ENCODE data around the gene HLF. TPM values are rescaled to one million over a fixed set of nuclear protein-coding genes. Genes with fewer than 3 reads are reported as not detected.

HLF gene
- total and polyA plus RNA-seq, 2 experiments from 2014 or later, result 0.28 TPM; not detected in 1

GRCh38 chr17:55316499-55316898 is 51.7 kb downstream of the HLF start:
- no peak for ATAC-seq
- Mint-ChIP-seq H3K36me3 (ENCODE audit: low read depth) (no peaks in the 10 kb centered on the region), H3K4me1 (no peaks in the 10 kb centered on the region), H3K4me3 (no peak overlapping the region), H3K9me3 (no peaks in the 10 kb centered on the region), H3K27ac (no peak overlapping the region), H3K27me3 (ENCODE audit: insufficient read depth, low read depth, poor library complexity) (peaks cover 2% of the 10 kb centered on the region)
- Histone ChIP-seq H3K9me2 (ENCODE audit: insufficient read depth) (no peaks in the 10 kb centered on the region; the same call in 1 of the 2 replicates), H4K20me1 (replicated peaks; ENCODE audit: insufficient read depth) (no peaks in the 10 kb centered on the region), H3K4me3 (no peak overlapping the region), H3K4me2 (no peak overlapping the region), H3K79me2 (replicated peaks; ENCODE audit: insufficient read depth) (no peaks in the 10 kb centered on the region), H3K27me3 (ENCODE audit: insufficient read depth) (no peaks in the 10 kb centered on the region), H3K4me1 (ENCODE audit: insufficient read depth) (no peaks in the 10 kb centered on the region), H3K27ac (ENCODE audit: low read depth) (no peak overlapping the region), H2AFZ (no peak overlapping the region), H3F3A (replicated peaks; ENCODE audit: low read depth) (no peaks in the 10 kb centered on the region), H3K36me3 (ENCODE audit: insufficient read depth) (no peaks in the 10 kb centered on the region)
- no peak for DNase-seq (ENCODE audit: low spot score)
- TF ChIP-seq NANOG (IDR thresholded peaks at IDR 0.05; ENCODE audit: borderline replicate concordance), result no peak
- no peak for TF ChIP-seq REST (IDR thresholded peaks at IDR 0.05; ENCODE audit: unreplicated experiment)
- no peak for TF ChIP-seq POLR2AphosphoS5 (IDR thresholded peaks at IDR 0.05; ENCODE audit: low read depth)
- TF ChIP-seq STAT1 (IDR thresholded peaks at IDR 0.05; ENCODE audit: unreplicated experiment), result no peak
- TF ChIP-seq ZNF331 (CRISPR knock-in tag; IDR thresholded peaks at IDR 0.05; ENCODE audit: low read depth), result no peak
- TF ChIP-seq ZNF462 (CRISPR knock-in tag; IDR thresholded peaks at IDR 0.05), result no peak
- TF ChIP-seq EZH2phosphoT487 (IDR thresholded peaks at IDR 0.05; ENCODE audit: unreplicated experiment), result no peak
- TF ChIP-seq ETS1 (IDR thresholded peaks at IDR 0.05), result no peak
- TF ChIP-seq EZH2 (IDR thresholded peaks at IDR 0.05; ENCODE audit: low read depth, unreplicated experiment), result no peak
- no peak for TF ChIP-seq CTCF (conservative IDR thresholded peaks at IDR 0.05; ENCODE audit: low read depth in 2 of 2)
- TF ChIP-seq ZNF114 (CRISPR knock-in tag; IDR thresholded peaks at IDR 0.05), result no peak
- TF ChIP-seq CREB1 (CRISPR knock-in tag; IDR thresholded peaks at IDR 0.05; ENCODE audit: low read depth), result no peak
- TF ChIP-seq JUNB (IDR thresholded peaks at IDR 0.05; ENCODE audit: unreplicated experiment), result no peak

Data from GM23338 (cell line).